ENCODE results near the gene C13orf46. TPM values are rescaled to one million over a fixed set of nuclear protein-coding genes. Genes with fewer than 3 reads are reported as not detected.

The C13orf46 gene
- total RNA-seq, 1 donor from 2014 or later = not detected

DNA sequence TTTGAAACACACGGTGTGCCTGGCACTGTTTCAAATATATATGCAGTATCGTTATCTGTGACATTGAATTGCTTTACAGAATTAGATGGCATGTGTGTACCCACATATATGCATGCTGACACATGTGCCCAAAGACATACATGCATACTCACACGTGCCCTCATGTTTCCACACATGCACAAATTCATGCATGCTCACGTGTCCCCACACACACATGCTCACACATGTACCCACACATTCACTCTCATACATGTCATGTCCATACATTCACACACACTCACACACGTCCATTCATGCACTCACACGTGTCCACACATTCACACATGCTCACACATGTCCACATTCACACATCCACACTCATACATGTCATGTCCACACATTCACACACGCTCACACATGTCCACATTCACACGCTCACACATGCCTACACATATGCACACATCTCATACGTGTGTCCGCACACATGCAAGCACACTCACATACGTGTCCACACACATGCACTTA is 17.9 kb upstream of the C13orf46 start:
- Mint-ChIP-seq H3K27me3 (ENCODE audit: insufficient read depth, low read depth) (peaks cover 8% of the 10 kb centered on the region), H3K9me3 (peaks cover 2% of the 10 kb centered on the region), H3K4me1 (peaks cover 5% of the 10 kb centered on the region), H3K36me3 (peaks cover 31% of the 10 kb centered on the region), H3K4me3 (no peak overlapping the region), H3K27ac (no peak overlapping the region)
- Histone ChIP-seq H3K36me3 (no peaks in the 10 kb centered on the region), H3K4me3 (no peak overlapping the region), H2AFZ (replicated peaks) (no peak overlapping the region), H3K4me2 (no peak overlapping the region), H3K4me1 (no peaks in the 10 kb centered on the region), H3K9me3 (ENCODE audit: low read depth) (no peaks in the 10 kb centered on the region), H3F3A (ENCODE audit: low read depth) (peaks cover 3% of the 10 kb centered on the region), H3K79me2 (ENCODE audit: low read depth) (no peaks in the 10 kb centered on the region), H3K27me3 (no peaks in the 10 kb centered on the region), H4K20me1 (ENCODE audit: low read depth) (no peaks in the 10 kb centered on the region), H3K9ac (no peak overlapping the region), H3K27ac (no peak overlapping the region)
- DNase-seq (ENCODE audit: low spot score) = no peak
- TF ChIP-seq EZH2 (IDR thresholded peaks at IDR 0.05) = no peak
- TF ChIP-seq EZH2phosphoT487 (IDR thresholded peaks at IDR 0.05) = no peak
- TF ChIP-seq, protein P1, sequence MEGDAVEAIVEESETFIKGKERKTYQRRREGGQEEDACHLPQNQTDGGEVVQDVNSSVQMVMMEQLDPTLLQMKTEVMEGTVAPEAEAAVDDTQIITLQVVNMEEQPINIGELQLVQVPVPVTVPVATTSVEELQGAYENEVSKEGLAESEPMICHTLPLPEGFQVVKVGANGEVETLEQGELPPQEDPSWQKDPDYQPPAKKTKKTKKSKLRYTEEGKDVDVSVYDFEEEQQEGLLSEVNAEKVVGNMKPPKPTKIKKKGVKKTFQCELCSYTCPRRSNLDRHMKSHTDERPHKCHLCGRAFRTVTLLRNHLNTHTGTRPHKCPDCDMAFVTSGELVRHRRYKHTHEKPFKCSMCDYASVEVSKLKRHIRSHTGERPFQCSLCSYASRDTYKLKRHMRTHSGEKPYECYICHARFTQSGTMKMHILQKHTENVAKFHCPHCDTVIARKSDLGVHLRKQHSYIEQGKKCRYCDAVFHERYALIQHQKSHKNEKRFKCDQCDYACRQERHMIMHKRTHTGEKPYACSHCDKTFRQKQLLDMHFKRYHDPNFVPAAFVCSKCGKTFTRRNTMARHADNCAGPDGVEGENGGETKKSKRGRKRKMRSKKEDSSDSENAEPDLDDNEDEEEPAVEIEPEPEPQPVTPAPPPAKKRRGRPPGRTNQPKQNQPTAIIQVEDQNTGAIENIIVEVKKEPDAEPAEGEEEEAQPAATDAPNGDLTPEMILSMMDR (IDR thresholded peaks at IDR 0.05) = no peak

GRCh38 chr13:113991191-113991669 is 17.4 kb upstream of the C13orf46 start:
- H3K4me3 ChIP-seq = no peak overlapping the region
- H3K4me1 ChIP-seq = no peaks in the 10 kb centered on the region
- H3K36me3 ChIP-seq = no peaks in the 10 kb centered on the region
- no peaks in the 10 kb centered on the region for H3K27me3 ChIP-seq
- no peaks in the 10 kb centered on the region for H4K20me1 ChIP-seq (ENCODE audit: low read depth)
- Mint-ChIP-seq H3K9me3 (peaks cover 2% of the 10 kb centered on the region), H3K4me3 (no peak overlapping the region), H3K27me3 (ENCODE audit: insufficient read depth, low read depth) (peaks cover 8% of the 10 kb centered on the region), H3K27ac (no peak overlapping the region), H3K36me3 (peaks cover 31% of the 10 kb centered on the region), H3K4me1 (peaks cover 5% of the 10 kb centered on the region)
- peaks cover 3% of the 10 kb centered on the region for H3F3A ChIP-seq (ENCODE audit: low read depth)
- H3K79me2 ChIP-seq (ENCODE audit: low read depth) = no peaks in the 10 kb centered on the region
- no peak for DNase-seq (ENCODE audit: low spot score)
- H3K9ac ChIP-seq = no peak overlapping the region
- no peak overlapping the region for H2AFZ ChIP-seq (replicated peaks)
- no peak overlapping the region for H3K27ac ChIP-seq
- no peak overlapping the region for H3K4me2 ChIP-seq
- H3K9me3 ChIP-seq (ENCODE audit: low read depth) = no peaks in the 10 kb centered on the region
- TF ChIP-seq, protein P1 (IDR thresholded peaks at IDR 0.05) = no peak
- TF ChIP-seq EZH2 (IDR thresholded peaks at IDR 0.05) = no peak
- no peak for TF ChIP-seq EZH2phosphoT487 (IDR thresholded peaks at IDR 0.05)

DNA sequence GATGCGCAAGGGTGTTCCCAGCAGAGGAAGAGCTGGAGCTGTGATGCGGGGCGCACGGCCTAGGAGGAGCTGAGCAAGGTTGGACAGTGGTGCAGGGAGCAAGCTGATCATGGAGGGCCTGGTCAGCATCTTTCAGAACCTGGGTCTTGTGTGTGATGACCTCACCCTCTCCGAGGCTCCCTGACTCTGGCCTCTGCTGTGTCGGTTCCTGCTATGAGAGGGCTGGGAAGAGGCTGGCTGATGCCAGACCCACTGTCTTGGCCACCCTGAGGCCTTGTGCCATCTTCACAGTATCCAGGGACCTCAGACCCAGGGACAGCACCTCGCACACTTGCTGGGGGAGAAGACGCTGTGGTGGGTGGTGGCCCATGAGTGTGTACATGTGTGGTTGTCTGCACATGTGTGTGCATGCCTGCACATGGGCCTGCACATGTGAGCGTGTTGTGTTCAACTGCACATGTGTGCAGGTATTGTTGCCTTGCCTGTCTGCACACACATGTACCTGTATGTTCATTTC is 16.5 kb upstream of the C13orf46 start:
- no peak for DNase-seq (ENCODE audit: low spot score)
- Histone ChIP-seq H3K9ac (no peak overlapping the region), H3K4me1 (no peaks in the 10 kb centered on the region), H3K4me2 (no peak overlapping the region), H2AFZ (replicated peaks) (no peak overlapping the region), H3F3A (ENCODE audit: low read depth) (peaks cover 3% of the 10 kb centered on the region), H4K20me1 (ENCODE audit: low read depth) (no peaks in the 10 kb centered on the region), H3K79me2 (ENCODE audit: low read depth) (no peaks in the 10 kb centered on the region), H3K4me3 (no peak overlapping the region), H3K9me3 (ENCODE audit: low read depth) (no peaks in the 10 kb centered on the region), H3K27ac (no peak overlapping the region), H3K27me3 (no peaks in the 10 kb centered on the region), H3K36me3 (no peaks in the 10 kb centered on the region)
- Mint-ChIP-seq H3K36me3 (peaks cover 31% of the 10 kb centered on the region), H3K27me3 (ENCODE audit: insufficient read depth, low read depth) (peaks cover 8% of the 10 kb centered on the region), H3K9me3 (peaks cover 2% of the 10 kb centered on the region), H3K27ac (peak overlapping the region; percentile 54), H3K4me3 (no peak overlapping the region), H3K4me1 (peaks cover 5% of the 10 kb centered on the region)
- TF ChIP-seq EZH2 (IDR thresholded peaks at IDR 0.05) = no peak
- TF ChIP-seq, protein P1 (IDR thresholded peaks at IDR 0.05) = no peak
- no peak for TF ChIP-seq EZH2phosphoT487 (IDR thresholded peaks at IDR 0.05)
